DND-41 (cell line): ENCODE measurements around the gene RASSF10.

Experiments used
- ATAC-seq: fragments of 200-7000 bp; cut with Tn5 transposase; 3 replicates; pipeline ENCODE4 v1.9.1; 2021; ENCODE audit warnings: low read depth; ENCODE audit not compliant: insufficient read depth
- DNase-seq: peaks from one replicate; pipeline ENCODE4 v3.0.0-alpha.2; 2020
- H2AFZ ChIP-seq: 2 replicates; pipeline ENCODE4 v1.6.0; 2012; ENCODE audit warnings: low read depth, low read length
- H3K27ac ChIP-seq: 2 replicates; pipeline ENCODE4 v1.5.1; 2012; ENCODE audit warnings: low read length, inconsistent platforms
- H3K27me3 ChIP-seq: fragments of 200-600 bp; sonication (generic); 2 replicates; pipeline ENCODE4 v1.6.0; 2012; ENCODE audit warnings: low read length, mild to moderate bottlenecking, inconsistent platforms; ENCODE audit not compliant: insufficient read depth, poor library complexity
- H3K36me3 ChIP-seq: 2 replicates; pipeline ENCODE4 v1.5.1; 2012; ENCODE audit warnings: low read length, inconsistent platforms; ENCODE audit not compliant: insufficient read depth
- H3K4me1 ChIP-seq: 2 replicates; pipeline ENCODE4 v1.5.1; 2012; ENCODE audit warnings: mild to moderate bottlenecking, low read length; ENCODE audit not compliant: insufficient read depth
- H3K4me2 ChIP-seq: 2 replicates; pipeline ENCODE4 v1.6.0; 2012; ENCODE audit warnings: mild to moderate bottlenecking, moderate library complexity, low read length, inconsistent platforms; ENCODE audit not compliant: insufficient read depth
- H3K4me3 ChIP-seq, 2 experiments: fragments of 200-600 bp in 1 of 2; shearing (Covaris generic) in 1 of 2; 2 replicates each; pipeline ENCODE4 v1.5.1; 2012 to 2016; ENCODE audit warnings: inconsistent platforms in 2 of 2, low read length in 2 of 2, mild to moderate bottlenecking in 2 of 2, low read depth in 1 of 2, moderate library complexity in 1 of 2
- H3K79me2 ChIP-seq: 2 replicates; pipeline ENCODE4 v1.6.0; 2012; ENCODE audit warnings: low read length, inconsistent platforms; ENCODE audit not compliant: insufficient read depth
- H3K9ac ChIP-seq: 2 replicates; pipeline ENCODE4 v1.6.0; 2012; ENCODE audit warnings: low read depth, mild to moderate bottlenecking, inconsistent platforms, low read length, moderate library complexity
- H3K9me3 ChIP-seq: 2 replicates; pipeline ENCODE4 v1.5.1; 2012; ENCODE audit warnings: low read length, moderate library complexity, mild to moderate bottlenecking, inconsistent platforms; ENCODE audit not compliant: insufficient read depth, severe bottlenecking
- H4K20me1 ChIP-seq: 2 replicates; pipeline ENCODE4 v1.6.0; 2012; ENCODE audit warnings: low read length; ENCODE audit not compliant: insufficient read depth
- EZH2 ChIP-seq: IDR thresholded peaks from 3 replicates; pipeline ENCODE4 v1.6.1; 2012; ENCODE audit warnings: borderline replicate concordance, low read depth, mild to moderate bottlenecking, moderate library complexity, low read length, inconsistent platforms; ENCODE audit not compliant: severe bottlenecking
- TF ChIP-seq, protein P1 (sequence below): IDR thresholded peaks from 2 replicates; pipeline ENCODE4 v1.5.1; 2012; ENCODE audit warnings: borderline replicate concordance, low read length, moderate library complexity, mild to moderate bottlenecking; ENCODE audit not compliant: poor library complexity, severe bottlenecking; ENCODE audit errors: extremely low read depth

Gene RASSF10

DNA sequence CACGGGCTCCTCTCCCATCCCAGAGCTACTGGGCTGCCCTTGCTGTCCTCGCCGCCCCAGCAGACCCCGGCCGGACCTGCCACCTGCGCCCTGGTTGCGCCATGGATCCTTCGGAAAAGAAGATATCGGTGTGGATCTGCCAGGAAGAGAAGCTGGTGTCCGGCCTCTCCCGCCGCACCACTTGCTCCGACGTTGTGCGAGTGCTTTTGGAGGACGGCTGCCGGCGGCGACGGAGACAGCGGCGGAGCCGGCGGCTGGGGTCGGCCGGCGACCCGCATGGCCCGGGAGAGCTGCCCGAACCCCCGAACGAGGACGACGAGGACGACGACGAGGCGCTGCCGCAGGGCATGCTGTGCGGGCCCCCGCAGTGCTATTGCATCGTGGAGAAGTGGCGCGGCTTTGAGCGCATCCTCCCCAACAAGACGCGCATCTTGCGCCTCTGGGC, 382 bp downstream of the RASSF10 start:
- TF ChIP-seq, protein P1, sequence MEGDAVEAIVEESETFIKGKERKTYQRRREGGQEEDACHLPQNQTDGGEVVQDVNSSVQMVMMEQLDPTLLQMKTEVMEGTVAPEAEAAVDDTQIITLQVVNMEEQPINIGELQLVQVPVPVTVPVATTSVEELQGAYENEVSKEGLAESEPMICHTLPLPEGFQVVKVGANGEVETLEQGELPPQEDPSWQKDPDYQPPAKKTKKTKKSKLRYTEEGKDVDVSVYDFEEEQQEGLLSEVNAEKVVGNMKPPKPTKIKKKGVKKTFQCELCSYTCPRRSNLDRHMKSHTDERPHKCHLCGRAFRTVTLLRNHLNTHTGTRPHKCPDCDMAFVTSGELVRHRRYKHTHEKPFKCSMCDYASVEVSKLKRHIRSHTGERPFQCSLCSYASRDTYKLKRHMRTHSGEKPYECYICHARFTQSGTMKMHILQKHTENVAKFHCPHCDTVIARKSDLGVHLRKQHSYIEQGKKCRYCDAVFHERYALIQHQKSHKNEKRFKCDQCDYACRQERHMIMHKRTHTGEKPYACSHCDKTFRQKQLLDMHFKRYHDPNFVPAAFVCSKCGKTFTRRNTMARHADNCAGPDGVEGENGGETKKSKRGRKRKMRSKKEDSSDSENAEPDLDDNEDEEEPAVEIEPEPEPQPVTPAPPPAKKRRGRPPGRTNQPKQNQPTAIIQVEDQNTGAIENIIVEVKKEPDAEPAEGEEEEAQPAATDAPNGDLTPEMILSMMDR, result no peak
- ATAC-seq, result no peak
- H3K4me3 ChIP-seq, result no peak overlapping the region
- no peak overlapping the region for H2AFZ ChIP-seq
- no peak overlapping the region for H3K27ac ChIP-seq
- H3K4me2 ChIP-seq, result no peak overlapping the region
- H3K9ac ChIP-seq, result no peak overlapping the region
- H3K27me3 ChIP-seq, result peaks cover 6% of the 10 kb centered on the region
- H3K9me3 ChIP-seq, result no peaks in the 10 kb centered on the region
- no peak for DNase-seq
- no peaks in the 10 kb centered on the region for H4K20me1 ChIP-seq
- no peaks in the 10 kb centered on the region for H3K79me2 ChIP-seq
- H3K4me1 ChIP-seq, result no peaks in the 10 kb centered on the region
- no peaks in the 10 kb centered on the region for H3K36me3 ChIP-seq

DNA sequence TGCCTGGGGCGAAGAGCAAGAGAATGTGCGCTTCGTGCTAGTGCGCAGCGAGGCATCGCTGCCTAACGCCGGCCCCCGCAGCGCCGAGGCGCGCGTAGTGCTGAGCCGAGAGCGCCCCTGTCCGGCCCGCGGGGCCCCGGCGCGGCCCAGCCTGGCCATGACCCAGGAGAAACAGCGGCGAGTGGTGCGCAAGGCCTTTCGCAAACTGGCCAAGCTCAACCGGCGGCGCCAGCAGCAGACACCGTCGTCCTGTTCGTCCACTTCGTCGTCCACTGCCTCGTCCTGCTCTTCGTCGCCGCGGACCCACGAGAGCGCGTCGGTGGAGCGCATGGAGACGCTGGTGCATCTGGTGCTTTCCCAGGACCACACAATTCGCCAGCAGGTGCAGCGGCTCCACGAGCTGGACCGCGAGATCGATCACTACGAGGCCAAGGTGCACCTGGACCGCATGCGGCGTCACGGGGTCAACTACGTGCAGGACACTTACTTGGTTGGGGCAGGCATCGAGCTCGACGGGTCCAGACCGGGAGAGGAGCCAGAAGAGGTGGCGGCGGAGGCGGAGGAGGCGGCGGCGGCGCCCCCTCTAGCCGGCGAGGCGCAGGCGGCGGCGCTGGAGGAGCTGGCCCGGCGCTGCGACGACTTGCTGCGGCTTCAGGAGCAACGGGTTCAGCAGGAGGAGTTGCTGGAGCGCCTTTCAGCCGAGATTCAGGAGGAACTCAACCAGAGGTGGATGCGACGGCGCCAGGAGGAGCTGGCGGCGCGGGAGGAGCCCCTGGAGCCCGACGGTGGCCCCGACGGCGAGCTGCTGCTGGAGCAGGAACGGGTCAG, 1.0 kb downstream of the RASSF10 start:
- Histone ChIP-seq H3K4me1 (no peaks in the 10 kb centered on the region), H3K79me2 (no peaks in the 10 kb centered on the region), H4K20me1 (no peaks in the 10 kb centered on the region), H3K9ac (no peak overlapping the region), H3K27ac (no peak overlapping the region), H3K27me3 (peaks cover 6% of the 10 kb centered on the region), H2AFZ (no peak overlapping the region), H3K9me3 (no peaks in the 10 kb centered on the region), H3K4me3 (no peak overlapping the region), H3K4me2 (no peak overlapping the region), H3K36me3 (no peaks in the 10 kb centered on the region)
- TF ChIP-seq EZH2, result no peak
- DNase-seq, result no peak
- ATAC-seq, result no peak

DNA sequence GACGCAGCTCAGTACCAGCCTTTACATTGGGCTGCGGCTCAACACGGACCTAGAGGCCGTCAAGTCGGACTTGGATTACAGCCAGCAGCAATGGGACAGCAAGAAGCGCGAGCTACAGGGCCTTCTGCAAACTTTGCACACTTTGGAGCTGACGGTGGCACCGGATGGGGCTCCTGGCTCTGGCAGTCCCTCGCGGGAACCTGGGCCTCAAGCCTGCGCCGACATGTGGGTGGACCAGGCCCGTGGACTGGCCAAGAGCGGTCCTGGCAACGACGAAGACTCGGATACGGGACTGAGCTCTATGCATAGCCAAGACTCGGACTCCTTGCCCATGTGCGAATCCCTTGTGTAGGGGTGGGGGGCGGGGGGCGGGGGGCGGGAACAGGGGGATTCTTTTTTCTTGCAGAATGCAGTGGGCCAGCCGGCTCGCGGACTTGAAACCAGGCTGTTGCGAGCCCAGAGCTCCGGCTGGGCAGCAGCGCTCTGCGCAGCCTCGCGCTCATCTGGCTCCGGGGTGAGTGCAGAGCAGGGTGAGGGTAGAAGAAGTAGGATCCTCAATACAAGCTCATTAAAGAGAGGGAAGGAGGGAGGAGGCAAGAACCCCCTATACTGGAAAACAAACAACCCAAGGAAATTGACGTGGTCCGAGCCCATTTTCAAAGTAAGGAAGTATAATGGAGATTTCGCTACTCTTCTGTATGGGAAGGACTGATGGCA, 1.8 kb downstream of the RASSF10 start:
- no peak for ATAC-seq
- Histone ChIP-seq H3K4me3 (no peak overlapping the region), H3K9me3 (no peaks in the 10 kb centered on the region), H3K9ac (no peak overlapping the region), H3K27me3 (peaks cover 6% of the 10 kb centered on the region), H2AFZ (no peak overlapping the region), H3K36me3 (no peaks in the 10 kb centered on the region), H3K4me1 (no peaks in the 10 kb centered on the region), H3K4me2 (no peak overlapping the region), H3K79me2 (no peaks in the 10 kb centered on the region), H3K27ac (no peak overlapping the region), H4K20me1 (no peaks in the 10 kb centered on the region)
- no peak for TF ChIP-seq EZH2
- TF ChIP-seq, protein P1, result no peak
- no peak for DNase-seq

DNA sequence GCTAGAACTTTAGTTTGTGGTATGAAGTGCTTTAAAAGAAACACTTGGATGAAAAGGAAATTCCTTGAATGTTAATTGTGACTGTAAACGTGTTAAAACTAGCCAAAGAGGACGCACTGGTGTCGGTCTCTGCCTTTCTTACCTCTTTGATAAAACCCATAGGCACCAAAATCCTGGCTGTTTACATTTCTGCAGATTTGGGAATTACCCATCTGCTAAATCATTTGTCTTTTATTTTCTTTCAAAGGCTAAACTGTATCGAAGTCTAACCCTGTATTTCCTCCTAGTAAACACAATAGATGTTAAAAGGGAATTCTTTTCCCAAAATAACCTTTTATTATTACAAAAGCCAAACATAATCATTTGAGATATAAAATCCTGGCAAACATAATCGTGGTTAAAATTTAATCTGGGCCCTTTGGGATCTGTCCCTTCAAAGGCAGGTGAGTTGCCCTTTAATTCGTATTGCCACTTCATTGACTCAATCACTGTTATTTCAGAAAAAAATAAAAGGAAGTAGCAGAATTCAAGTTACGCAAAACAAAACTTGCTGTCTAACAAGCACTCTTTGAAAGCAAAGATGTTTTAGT, 2.4 kb downstream of the RASSF10 start:
- DNase-seq, result no peak
- peaks cover 6% of the 10 kb centered on the region for H3K27me3 ChIP-seq
- no peaks in the 10 kb centered on the region for H3K4me1 ChIP-seq
- no peaks in the 10 kb centered on the region for H3K79me2 ChIP-seq
- H3K9me3 ChIP-seq, result no peaks in the 10 kb centered on the region
- H2AFZ ChIP-seq, result no peak overlapping the region
- ATAC-seq, result no peak
- H3K4me3 ChIP-seq, result no peak overlapping the region
- H3K27ac ChIP-seq, result no peak overlapping the region
- H3K9ac ChIP-seq, result no peak overlapping the region
- no peak overlapping the region for H3K4me2 ChIP-seq
- no peak for TF ChIP-seq EZH2
- TF ChIP-seq, protein P1, result no peak
- no peaks in the 10 kb centered on the region for H4K20me1 ChIP-seq
- H3K36me3 ChIP-seq, result no peaks in the 10 kb centered on the region
